IMR-90 (cell line): ENCODE measurements around the gene GPR158. TPM values are rescaled to one million over a fixed set of nuclear protein-coding genes. Genes with fewer than 3 reads are reported as not detected.

ENCODE experiments used
- ATAC-seq: fragments of 200-7000 bp; cut with Tn5 transposase; 2 replicates; pipeline ENCODE4 v1.9.1; 2020; ENCODE audit warnings: low read depth, mild to moderate bottlenecking, moderate library complexity
- BruUV-seq: library from RNA; stranded (reverse); fragments of 400-500 nt; replicated peaks from 2 replicates; lab custom pipeline; 2021; lab: Mats Ljungman, UMichigan
- CTCF ChIA-PET: fragments of 300-600 bp; formaldehyde crosslinking; extraction: SDS; loops from one replicate; lab custom pipeline; 2021; ENCODE audit warnings: antibody characterized with exemption; lab: Yijun Ruan, JAX
- POLR2A ChIA-PET: fragments of 300-600 bp; sonication (Branson Sonifier 250); formaldehyde crosslinking; loops from one replicate; lab custom pipeline; 2022; ENCODE audit warnings: antibody characterized with exemption; ENCODE audit not compliant: unreplicated experiment; lab: Charles Lee
- DNase-seq: peaks from one replicate; pipeline ENCODE4 v3.0.0; 2013
- H2AFZ ChIP-seq: replicated peaks from 2 replicates; pipeline ENCODE3; 2013; ENCODE audit warnings: low read length, mild to moderate bottlenecking; ENCODE audit not compliant: poor library complexity
- H2AK5ac ChIP-seq: 2 replicates; pipeline ENCODE4 v1.6.1; 2013; ENCODE audit warnings: low read depth, low read length, inconsistent platforms
- H2AK9ac ChIP-seq: replicated peaks from 2 replicates; pipeline ENCODE3; 2013; ENCODE audit warnings: mild to moderate bottlenecking, low read depth, low read length, moderate library complexity; ENCODE audit not compliant: poor library complexity
- H2BK120ac ChIP-seq: 2 replicates; pipeline ENCODE4 v1.6.1; 2013; ENCODE audit warnings: low read depth, low read length, inconsistent platforms
- H2BK15ac ChIP-seq: 3 replicates; pipeline ENCODE4 v1.6.1; 2013; ENCODE audit warnings: low read depth, low read length, inconsistent platforms
- H2BK20ac ChIP-seq: 2 replicates; pipeline ENCODE4 v1.6.1; 2013; ENCODE audit warnings: low read depth, mild to moderate bottlenecking, inconsistent platforms, low read length, moderate library complexity
- H2BK5ac ChIP-seq: 2 replicates; pipeline ENCODE4 v1.6.1; 2013; ENCODE audit warnings: mild to moderate bottlenecking, low read depth, low read length, inconsistent platforms; ENCODE audit not compliant: poor library complexity, severe bottlenecking
- H3K14ac ChIP-seq: replicated peaks from 2 replicates; pipeline ENCODE4 v1.6.1; 2013; ENCODE audit warnings: low read depth, low read length, inconsistent platforms
- H3K18ac ChIP-seq: 2 replicates; pipeline ENCODE4 v1.6.1; 2013; ENCODE audit warnings: low read depth, low read length, control low read depth
- H3K23ac ChIP-seq: 2 replicates; pipeline ENCODE4 v1.6.1; 2013; ENCODE audit warnings: low read depth, low read length, inconsistent platforms
- H3K27ac ChIP-seq: 2 replicates; pipeline ENCODE4 v1.5.1; 2013; ENCODE audit warnings: mild to moderate bottlenecking, control low read depth, low read length; ENCODE audit not compliant: insufficient read depth
- H3K27me3 ChIP-seq: 2 replicates; pipeline ENCODE4 v1.6.1; 2013; ENCODE audit warnings: low read length; ENCODE audit not compliant: control insufficient read depth, insufficient read depth
- H3K36me3 ChIP-seq: 2 replicates; pipeline ENCODE4 v1.6.1; 2013; ENCODE audit warnings: low read length, mixed read lengths; ENCODE audit not compliant: control insufficient read depth, insufficient read depth
- H3K4ac ChIP-seq: 2 replicates; pipeline ENCODE4 v1.6.1; 2013; ENCODE audit warnings: low read depth, low read length, inconsistent platforms
- H3K4me1 ChIP-seq: 2 replicates; pipeline ENCODE4 v1.6.1; 2013; ENCODE audit warnings: low read length, mixed read lengths; ENCODE audit not compliant: control insufficient read depth, insufficient read depth
- H3K4me2 ChIP-seq: 2 replicates; pipeline ENCODE4 v1.6.1; 2013; ENCODE audit warnings: low read depth, mild to moderate bottlenecking, control low read depth, low read length, moderate library complexity
- H3K4me3 ChIP-seq: 2 replicates; pipeline ENCODE4 v1.5.1; 2013; ENCODE audit warnings: low read depth, mild to moderate bottlenecking, control low read depth, low read length, moderate library complexity; ENCODE audit not compliant: insufficient read depth
- H3K56ac ChIP-seq: 2 replicates; pipeline ENCODE4 v1.6.1; 2013; ENCODE audit warnings: low read length, inconsistent platforms; ENCODE audit not compliant: insufficient read depth; ENCODE audit errors: extremely low read depth
- H3K79me1 ChIP-seq, 2 experiments: 2 replicates each; pipeline ENCODE4 v1.6.1; 2013; ENCODE audit warnings: low read length in 2 of 2, inconsistent platforms in 1 of 2, low read depth in 1 of 2
- H3K9ac ChIP-seq: 2 replicates; pipeline ENCODE4 v1.6.1; 2013; ENCODE audit warnings: low read depth, low read length, control low read depth
- H3K9me1 ChIP-seq: 2 replicates; pipeline ENCODE4 v1.6.1; 2013; ENCODE audit warnings: low read length, inconsistent platforms; ENCODE audit not compliant: insufficient read depth
- H3K9me3 ChIP-seq: 2 replicates; pipeline ENCODE4 v1.6.1; 2013; ENCODE audit warnings: low read length; ENCODE audit not compliant: control insufficient read depth, insufficient read depth
- H4K20me1 ChIP-seq: 2 replicates; pipeline ENCODE4 v1.6.1; 2013; ENCODE audit warnings: low read length, inconsistent platforms; ENCODE audit not compliant: insufficient read depth
- H4K5ac ChIP-seq: 2 replicates; pipeline ENCODE4 v1.6.1; 2013; ENCODE audit warnings: mild to moderate bottlenecking, low read depth, low read length, control low read depth
- H4K8ac ChIP-seq, 2 experiments: 2 replicates each; pipeline ENCODE4 v1.6.1; 2013; ENCODE audit warnings: low read depth in 2 of 2, low read length in 2 of 2, control low read depth in 1 of 2, inconsistent platforms in 1 of 2
- H4K91ac ChIP-seq: 2 replicates; pipeline ENCODE4 v1.6.1; 2013; ENCODE audit warnings: low read depth, low read length, inconsistent platforms; ENCODE audit not compliant: insufficient read depth
- BHLHE40 ChIP-seq: fragments of 150-350 bp; IDR thresholded peaks from 2 replicates; pipeline ENCODE4 v1.6.1; 2016; ENCODE audit warnings: mild to moderate bottlenecking, low read depth, low read length
- CEBPB ChIP-seq: IDR thresholded peaks from 2 replicates; pipeline ENCODE4 v1.6.1; 2012; ENCODE audit warnings: low read depth, low read length, improper control_type of control experiment
- CHD1 ChIP-seq: IDR thresholded peaks from 2 replicates; pipeline ENCODE4 v1.6.1; 2012; ENCODE audit warnings: low read depth, low read length, improper control_type of control experiment
- ELK1 ChIP-seq: fragments of 150-350 bp; IDR thresholded peaks from 2 replicates; pipeline ENCODE4 v1.6.1; 2016; ENCODE audit warnings: low read depth, mild to moderate bottlenecking, low read length, moderate library complexity, borderline replicate concordance
- FOS ChIP-seq: fragments of 150-350 bp; IDR thresholded peaks from 2 replicates; pipeline ENCODE4 v1.6.1; 2016; ENCODE audit warnings: low read depth, low read length
- MAFK ChIP-seq: IDR thresholded peaks from 2 replicates; pipeline ENCODE4 v1.6.1; 2012; ENCODE audit warnings: low read depth, low read length, improper control_type of control experiment
- MAZ ChIP-seq: IDR thresholded peaks from 2 replicates; pipeline ENCODE4 v1.6.1; 2012; ENCODE audit warnings: low read depth, mild to moderate bottlenecking, low read length, improper control_type of control experiment, moderate library complexity, borderline replicate concordance
- MXI1 ChIP-seq: IDR thresholded peaks from 2 replicates; pipeline ENCODE4 v1.6.1; 2012; ENCODE audit warnings: low read depth, mild to moderate bottlenecking, low read length, moderate library complexity, borderline replicate concordance
- NFE2L2 ChIP-seq: fragments of 150-350 bp; IDR thresholded peaks from 2 replicates; pipeline ENCODE4 v1.6.1; 2016; ENCODE audit warnings: low read depth, mild to moderate bottlenecking, low read length
- POLR2A ChIP-seq: IDR thresholded peaks from 2 replicates; pipeline ENCODE4 v1.6.1; 2012; ENCODE audit warnings: mild to moderate bottlenecking, low read depth, low read length
- RAD21 ChIP-seq: IDR thresholded peaks from 2 replicates; pipeline ENCODE4 v1.6.1; 2012; ENCODE audit warnings: low read length, improper control_type of control experiment
- RCOR1 ChIP-seq: IDR thresholded peaks from 2 replicates; pipeline ENCODE4 v1.6.1; 2012; ENCODE audit warnings: mild to moderate bottlenecking, low read length, improper control_type of control experiment; ENCODE audit not compliant: insufficient replicate concordance
- RFX5 ChIP-seq: IDR thresholded peaks from 2 replicates; pipeline ENCODE4 v1.8.0; 2012; ENCODE audit warnings: low read depth, mild to moderate bottlenecking, low read length, moderate library complexity
- SMC3 ChIP-seq: fragments of 150-350 bp; IDR thresholded peaks from 2 replicates; pipeline ENCODE4 v1.6.1; 2016; ENCODE audit warnings: low read depth, mild to moderate bottlenecking, antibody characterized with exemption, low read length, moderate library complexity
- USF2 ChIP-seq: fragments of 150-350 bp; IDR thresholded peaks from 2 replicates; pipeline ENCODE4 v1.6.1; 2017; ENCODE audit warnings: mild to moderate bottlenecking, antibody characterized with exemption, low read length, low read depth
- WGBS, 2 experiments: methylation state at CpG; one replicate each; pipeline versions ENCODE4 v1.1.5 to v1.1.7; 2013; ENCODE audit warnings: missing lambda C conversion rate in 2 of 2; ENCODE audit not compliant: insufficient read length in 1 of 2; ENCODE audit errors: extremely low coverage in 2 of 2; 5-methylcytosine and 5-hydroxymethylcytosine counted together
- dilution Hi-C: fragments of 300-500 bp; cut with HindIII; formaldehyde crosslinking; loops from one replicate; pipeline ENCODE4 v1.14.3; 2018; ENCODE audit warnings: low sequenced_read_pairs; ENCODE audit not compliant: unreplicated experiment
- in situ Hi-C: fragments of 300-500 bp; cut with MboI; formaldehyde crosslinking; loops from 3 replicates; pipeline ENCODE4 v1.14.3; 2019; ENCODE audit warnings: low sequenced_read_pairs, inconsistent platforms, mixed read lengths
- intact Hi-C: fragments of 100-400 bp; cut with micrococcal nuclease; formaldehyde crosslinking; loops from 2 replicates; pipeline ENCODE4 v1.10.0; 2022
- polyA plus RNA-seq, 3 experiments: library from polyadenylated mRNA; depleted of rRNA; stranded (reverse); fragments of >200 nt; gene quantifications; 2 replicates each; pipeline ENCODE4 v1.2.3, GENCODE V29; 2012; ENCODE audit warnings: low replicate concordance in 1 of 3
- total RNA-seq: library from RNA; depleted of rRNA; stranded (reverse); fragments of >200 nt; gene quantifications from 2 replicates; pipeline ENCODE4 v1.2.3, GENCODE V29; 2012
- TF ChIP-seq, protein P1 (sequence below): conservative IDR thresholded peaks from 2 replicates; pipeline ENCODE4 v1.5.1; 2012; ENCODE audit warnings: mild to moderate bottlenecking, low read depth, low read length, improper control_type of control experiment

The GPR158 gene
- total and polyA plus RNA-seq, 2 of the 4 experiments (the other 2 are of a cell fraction), result not detected

DNA sequence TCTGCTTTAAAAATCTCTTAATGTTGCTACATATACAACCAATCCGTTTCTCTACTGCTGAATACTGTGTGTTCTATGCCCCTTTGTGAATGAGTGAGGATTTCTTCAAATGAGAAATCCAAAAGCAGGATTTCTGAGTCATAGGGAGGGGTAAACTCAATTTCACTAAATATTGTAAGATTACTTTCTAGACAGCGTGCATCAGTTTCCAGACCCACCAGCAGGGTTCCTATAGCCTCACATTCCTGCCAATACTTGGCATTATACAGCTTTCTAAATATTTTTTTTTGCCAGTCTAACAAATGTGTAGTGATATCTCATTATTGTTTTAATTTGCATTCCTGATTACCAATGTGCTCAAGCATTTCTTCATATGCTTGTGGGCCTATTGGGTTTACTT, 35.5 kb downstream of the GPR158 start:
- DNase-seq, result no peak
- Histone ChIP-seq H3K14ac (no peak overlapping the region), H2BK120ac (no peak overlapping the region), H3K4me2 (no peak overlapping the region), H3K56ac (no peak overlapping the region), H2AFZ (no peak overlapping the region), H3K4me3 (no peak overlapping the region), H4K8ac (no peak overlapping the region), H2BK5ac (no peak overlapping the region), H4K20me1 (no peaks in the 10 kb centered on the region), H4K5ac (no peak overlapping the region), H3K27me3 (no peaks in the 10 kb centered on the region), H3K4ac (no peak overlapping the region), H2AK5ac (no peak overlapping the region), H3K9me1 (no peaks in the 10 kb centered on the region), H3K36me3 (no peaks in the 10 kb centered on the region), H2BK15ac (no peak overlapping the region), H3K27ac (no peak overlapping the region), H3K79me1 (no peaks in the 10 kb centered on the region), H3K9me3 (peaks cover 2% of the 10 kb centered on the region; the same call in 1 of the 2 replicates), H3K23ac (no peak overlapping the region), H2AK9ac (no peak overlapping the region), H2BK20ac (no peak overlapping the region), H3K4me1 (no peaks in the 10 kb centered on the region), H3K9ac (no peak overlapping the region), H4K91ac (no peak overlapping the region), H3K18ac (no peak overlapping the region)
- no TSS peak for BruUV-seq
- no CpG with 5 or more reads among the region's 2 CpGs for WGBS, 2 experiments
- ChIA-PET POLR2A (no interaction called here), CTCF (no interaction called here)
- in situ Hi-C loops (no loop called here), dilution Hi-C loops (no loop called here), intact Hi-C loops (no loop called here)
- TF ChIP-seq, protein P1, sequence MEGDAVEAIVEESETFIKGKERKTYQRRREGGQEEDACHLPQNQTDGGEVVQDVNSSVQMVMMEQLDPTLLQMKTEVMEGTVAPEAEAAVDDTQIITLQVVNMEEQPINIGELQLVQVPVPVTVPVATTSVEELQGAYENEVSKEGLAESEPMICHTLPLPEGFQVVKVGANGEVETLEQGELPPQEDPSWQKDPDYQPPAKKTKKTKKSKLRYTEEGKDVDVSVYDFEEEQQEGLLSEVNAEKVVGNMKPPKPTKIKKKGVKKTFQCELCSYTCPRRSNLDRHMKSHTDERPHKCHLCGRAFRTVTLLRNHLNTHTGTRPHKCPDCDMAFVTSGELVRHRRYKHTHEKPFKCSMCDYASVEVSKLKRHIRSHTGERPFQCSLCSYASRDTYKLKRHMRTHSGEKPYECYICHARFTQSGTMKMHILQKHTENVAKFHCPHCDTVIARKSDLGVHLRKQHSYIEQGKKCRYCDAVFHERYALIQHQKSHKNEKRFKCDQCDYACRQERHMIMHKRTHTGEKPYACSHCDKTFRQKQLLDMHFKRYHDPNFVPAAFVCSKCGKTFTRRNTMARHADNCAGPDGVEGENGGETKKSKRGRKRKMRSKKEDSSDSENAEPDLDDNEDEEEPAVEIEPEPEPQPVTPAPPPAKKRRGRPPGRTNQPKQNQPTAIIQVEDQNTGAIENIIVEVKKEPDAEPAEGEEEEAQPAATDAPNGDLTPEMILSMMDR, result no peak
- TF ChIP-seq RFX5 (no peak), MAFK (no peak), RAD21 (no peak), POLR2A (no peak), MXI1 (no peak), CEBPB (no peak), MAZ (no peak), FOS (no peak), USF2 (no peak), BHLHE40 (no peak), RCOR1 (no peak), CHD1 (no peak), ELK1 (no peak), NFE2L2 (no peak), SMC3 (no peak)
- ATAC-seq, result no peak
